ENCODE measurements around the gene LPAR2. TPM values are rescaled to one million over a fixed set of nuclear protein-coding genes. Genes with fewer than 3 reads are reported as not detected.
A peak's percentile ranks its signal among the peaks of the same experiment; 100 is the strongest.

The LPAR2 gene
- total RNA-seq, 1 donor from 2014 or later, result 35.5 TPM

- Mint-ChIP-seq H3K36me3 (ENCODE audit: low read depth, unreplicated experiment) (peaks cover 10% of the 10 kb centered on the region), H3K27me3 (ENCODE audit: unreplicated experiment) (peaks cover 22% of the 10 kb centered on the region), H3K9me3 (ENCODE audit: unreplicated experiment) (no peaks in the 10 kb centered on the region), H3K4me3 (ENCODE audit: unreplicated experiment) (no peak overlapping the region), H3K4me1 (ENCODE audit: unreplicated experiment) (peaks cover 2% of the 10 kb centered on the region), H3K27ac (ENCODE audit: unreplicated experiment) (peak overlapping the region; percentile 30)
- DNase-seq (ENCODE audit: low spot score), result no peak
- TF ChIP-seq, protein P1, sequence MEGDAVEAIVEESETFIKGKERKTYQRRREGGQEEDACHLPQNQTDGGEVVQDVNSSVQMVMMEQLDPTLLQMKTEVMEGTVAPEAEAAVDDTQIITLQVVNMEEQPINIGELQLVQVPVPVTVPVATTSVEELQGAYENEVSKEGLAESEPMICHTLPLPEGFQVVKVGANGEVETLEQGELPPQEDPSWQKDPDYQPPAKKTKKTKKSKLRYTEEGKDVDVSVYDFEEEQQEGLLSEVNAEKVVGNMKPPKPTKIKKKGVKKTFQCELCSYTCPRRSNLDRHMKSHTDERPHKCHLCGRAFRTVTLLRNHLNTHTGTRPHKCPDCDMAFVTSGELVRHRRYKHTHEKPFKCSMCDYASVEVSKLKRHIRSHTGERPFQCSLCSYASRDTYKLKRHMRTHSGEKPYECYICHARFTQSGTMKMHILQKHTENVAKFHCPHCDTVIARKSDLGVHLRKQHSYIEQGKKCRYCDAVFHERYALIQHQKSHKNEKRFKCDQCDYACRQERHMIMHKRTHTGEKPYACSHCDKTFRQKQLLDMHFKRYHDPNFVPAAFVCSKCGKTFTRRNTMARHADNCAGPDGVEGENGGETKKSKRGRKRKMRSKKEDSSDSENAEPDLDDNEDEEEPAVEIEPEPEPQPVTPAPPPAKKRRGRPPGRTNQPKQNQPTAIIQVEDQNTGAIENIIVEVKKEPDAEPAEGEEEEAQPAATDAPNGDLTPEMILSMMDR (IDR thresholded peaks at IDR 0.05; ENCODE audit: unreplicated experiment), result no peak
Observed at GRCh38 chr19:19619181-19619848, 8.7 kb downstream of the LPAR2 start.

DNA sequence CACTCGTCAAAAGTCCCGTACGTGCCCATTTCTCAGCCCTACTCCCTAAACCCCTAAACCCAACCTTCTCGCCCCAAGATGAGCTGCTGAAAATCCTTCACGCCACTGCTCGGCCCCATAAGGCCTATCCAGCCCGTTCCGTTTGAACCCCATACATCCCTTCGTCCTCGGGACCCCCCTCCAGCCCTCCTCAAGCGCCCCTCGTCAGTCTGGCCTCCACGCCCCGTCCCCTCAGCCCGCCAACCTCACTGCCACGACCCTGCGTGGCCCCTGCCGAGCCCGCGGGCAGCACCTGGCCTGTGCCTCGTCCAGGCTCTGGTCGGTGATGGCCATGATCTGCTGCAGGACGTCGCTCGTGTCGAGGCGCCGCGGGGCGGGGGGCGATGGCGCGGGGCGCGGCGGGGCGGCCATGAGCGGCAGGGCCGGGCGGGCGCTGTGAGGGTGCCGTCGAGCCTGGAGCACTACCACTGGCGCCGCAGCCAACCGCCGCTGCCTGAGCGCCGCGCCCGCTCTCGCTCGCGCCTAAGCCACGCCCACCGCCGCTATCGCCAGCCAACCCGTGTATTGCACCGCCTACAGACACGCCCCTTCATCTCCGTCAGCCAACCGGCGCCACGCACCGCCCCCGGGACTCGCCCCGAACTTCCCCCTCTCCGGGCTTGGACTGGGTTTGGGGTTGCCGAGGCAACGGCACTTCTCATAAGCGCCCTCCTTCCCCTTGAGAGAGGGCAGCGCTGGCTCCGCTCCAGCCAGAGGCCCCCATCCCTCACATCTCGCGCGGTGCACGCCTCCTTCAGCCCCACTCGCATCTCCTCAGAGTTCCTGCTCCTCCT lies 9.6 kb downstream of the LPAR2 start, which contains the start of gene PBX4:
Gene PBX4, minus strand, starts transcription at position 469 of the 833 bp plus-strand sequence. Its CDS starts 58 bp downstream, at position 411.
- TF ChIP-seq, protein P1 (IDR thresholded peaks at IDR 0.05; ENCODE audit: unreplicated experiment), result no peak
- Mint-ChIP-seq H3K27me3 (ENCODE audit: unreplicated experiment) (peaks cover 24% of the 10 kb centered on the region), H3K4me3 (ENCODE audit: unreplicated experiment) (peak within 1 kb of the TSS; percentile 83), H3K36me3 (ENCODE audit: low read depth, unreplicated experiment) (peaks cover 7% of the 10 kb centered on the region), H3K9me3 (ENCODE audit: unreplicated experiment) (no peaks in the 10 kb centered on the region), H3K4me1 (ENCODE audit: unreplicated experiment) (peaks cover 2% of the 10 kb centered on the region), H3K27ac (ENCODE audit: unreplicated experiment) (peak within 1 kb of the TSS; percentile 30)
- DNase-seq (ENCODE audit: low spot score), result peak; percentile 91

- TF ChIP-seq, protein P1 (IDR thresholded peaks at IDR 0.05; ENCODE audit: unreplicated experiment), result no peak
- peaks cover 7% of the 10 kb centered on the region for H3K36me3 Mint-ChIP-seq (ENCODE audit: low read depth, unreplicated experiment)
- peaks cover 22% of the 10 kb centered on the region for H3K27me3 Mint-ChIP-seq (ENCODE audit: unreplicated experiment)
- no peak overlapping the region for H3K27ac Mint-ChIP-seq (ENCODE audit: unreplicated experiment)
- no peak for DNase-seq (ENCODE audit: low spot score)
- peaks cover 2% of the 10 kb centered on the region for H3K4me1 Mint-ChIP-seq (ENCODE audit: unreplicated experiment)
- no peaks in the 10 kb centered on the region for H3K9me3 Mint-ChIP-seq (ENCODE audit: unreplicated experiment)
- H3K4me3 Mint-ChIP-seq (ENCODE audit: unreplicated experiment), result no peak overlapping the region
Observed at GRCh38 chr19:19615086-19615485, 12.9 kb downstream of the LPAR2 start.

DNA sequence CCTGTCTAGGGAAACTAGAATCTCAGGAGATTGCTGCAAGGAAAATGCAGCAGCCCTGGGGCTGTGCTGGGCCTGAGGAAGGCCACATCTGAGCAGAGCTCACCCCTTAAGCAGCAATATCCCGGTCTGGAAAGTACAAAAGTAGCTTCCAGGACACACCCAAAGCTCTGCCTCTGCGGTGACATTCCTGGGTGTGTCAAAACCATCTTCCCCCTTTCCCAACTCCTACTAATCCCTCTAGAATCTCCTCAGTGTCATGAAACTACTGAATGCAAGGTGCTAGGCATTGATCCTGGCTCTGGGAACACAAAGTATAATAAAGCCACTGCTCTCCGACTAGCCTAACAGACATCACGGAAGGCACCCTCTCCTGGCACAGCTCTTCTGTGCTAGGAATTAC lies 14.5 kb downstream of the LPAR2 start:
- Mint-ChIP-seq H3K4me3 (ENCODE audit: unreplicated experiment) (no peak overlapping the region), H3K27me3 (ENCODE audit: unreplicated experiment) (peaks cover 15% of the 10 kb centered on the region), H3K36me3 (ENCODE audit: low read depth, unreplicated experiment) (peaks cover 7% of the 10 kb centered on the region), H3K27ac (ENCODE audit: unreplicated experiment) (no peak overlapping the region), H3K4me1 (ENCODE audit: unreplicated experiment) (peaks cover 2% of the 10 kb centered on the region), H3K9me3 (ENCODE audit: unreplicated experiment) (no peaks in the 10 kb centered on the region)
- TF ChIP-seq, protein P1 (IDR thresholded peaks at IDR 0.05; ENCODE audit: unreplicated experiment), result no peak
- no peak for DNase-seq (ENCODE audit: low spot score)
